Heart left ventricle (tissue), 16 donors: ENCODE measurements around the gene SELENOO. TPM values are rescaled to one million over a fixed set of nuclear protein-coding genes. Genes with fewer than 3 reads are reported as not detected.

Experiments used
- ATAC-seq, 4 donors: fragments of 200-7000 bp; cut with Tn5 transposase; one replicate each; pipeline ENCODE4 v1.9.1; 2020 to 2022; ENCODE audit warnings: moderate library complexity in 4 of 4, mild to moderate bottlenecking in 3 of 4, moderate number of reproducible peaks in 1 of 4
- DNase-seq, 5 donors: peaks; one replicate each; pipeline ENCODE4 v3.0.0-alpha.2; 2020
- H3K27ac ChIP-seq, 12 donors: fragments of 200-600 bp; sonication (generic) in 4 of 12; one replicate each; pipeline versions ENCODE4 v1.5.0 to v1.8.0; 2016 to 2022; ENCODE audit warnings: mild to moderate bottlenecking in 2 of 12
- H3K27me3 ChIP-seq, 9 donors: fragments of 200-600 bp; sonication (generic) in 2 of 9; one replicate each; pipeline versions ENCODE4 v1.5.1 to v1.8.0; 2016 to 2022; ENCODE audit warnings: mild to moderate bottlenecking in 3 of 9
- H3K36me3 ChIP-seq, 9 donors: fragments of 200-600 bp; sonication (generic) in 2 of 9; one replicate each; pipeline versions ENCODE4 v1.5.0 to v1.8.0; 2018 to 2022; ENCODE audit warnings: mild to moderate bottlenecking in 2 of 9
- H3K4me1 ChIP-seq, 12 donors: fragments of 200-600 bp; sonication (generic) in 4 of 12; one replicate each; pipeline versions ENCODE4 v1.5.0 to v1.8.0; 2016 to 2022; ENCODE audit warnings: mild to moderate bottlenecking in 3 of 12
- H3K4me3 ChIP-seq, 12 donors: fragments of 200-600 bp; sonication (generic) in 4 of 12; one replicate each; pipeline versions ENCODE4 v1.5.0 to v1.8.0; 2017 to 2022; ENCODE audit warnings: mild to moderate bottlenecking in 9 of 12, moderate library complexity in 4 of 12
- H3K9me3 ChIP-seq, 12 donors: fragments of 200-600 bp; sonication (generic) in 4 of 12; one replicate each; pipeline versions ENCODE4 v1.5.0 to v1.8.0; 2016 to 2022; ENCODE audit warnings: mild to moderate bottlenecking in 1 of 12
- POLR2A ChIP-seq, 2 donors: fragments of 450-650 bp; IDR thresholded peaks; one replicate each; pipeline ENCODE4 v1.6.1; 2017; ENCODE audit warnings: antibody characterized with exemption in 2 of 2, mild to moderate bottlenecking in 2 of 2, moderate library complexity in 2 of 2
- WGBS, 4 donors: extraction: QIAGEN DNeasy Blood & Tissue Kit in 2 of 4; methylation state at CpG; one replicate each; pipeline versions ENCODE4 v1.1.5 to v1.1.7; 2013 to 2018; 5-methylcytosine and 5-hydroxymethylcytosine counted together
- intact Hi-C, 10 donors: fragments of 100-400 bp; cut with DNase I; formaldehyde crosslinking; loops; one replicate each; pipeline versions ENCODE4 v1.11.1 to v1.14.2; 2022
- polyA plus RNA-seq, 2 donors: library from polyadenylated mRNA; stranded (reverse); fragments of 200-250 nt; gene quantifications; one replicate each; pipeline ENCODE4 v1.2.3, GENCODE V29; 2013
- total RNA-seq, 9 donors: library from RNA; depleted of rRNA in 2 of 9; stranded (reverse); fragments of >200 nt in 2 of 9; fragmentation: NEBNext Ultra II Directional in 3 of 9; extraction: Animal tissue kit (Norgen Biotek cat#: 25700) in 3 of 9; gene quantifications; one replicate each; pipeline versions ENCODE4 v1.1.0 to v1.2.4, GENCODE V29; 2016 to 2023
- TF ChIP-seq, protein P1 (sequence below), 12 donors: fragments of 200-600 bp; sonication (generic) in 4 of 12; IDR thresholded peaks; one replicate each; pipeline versions ENCODE4 v1.5.0 to v1.8.0; 2018 to 2022; ENCODE audit warnings: antibody characterized with exemption in 12 of 12, mild to moderate bottlenecking in 5 of 12
- donor health status: ischemic (EF 13 %, LVEDD 7.1; RV severe dilation, severe dysfunction).
- donor health status: healthy with polysubstance abuse.
- donor health status: DM: no; HTN: yes; CAD: no.
- donor health status: DM: no; HTN: no; CAD: no.
- donor health status: ischemic (EF 25% LVEDD 6.9; RV normal size, moderate dysfunction).
- donor health status: ischemic (EF 25% LVEDD 5.7; RV mildly dilated, moderate dysfunction).
- donor health status: healthy.
- donor health status: DM: yes; HTN: yes; CAD: no.
- donor health status: ischemic (EF 35%, LVEDD 5.7; RV mildly dilated, moderate dysfunction).
- donor health status: nonischemic (EF 11% LVEDD 7.7; RV severe dilation, severe dysfunction).
- donor health status: DM: yes; HTN: yes; CAD: no.
- donor health status: PGD.
- donor health status: ischemic (EF 29% LVEDD 5.4; RV normal size, mild dysfunction).
- donor health status: nonischemic (EF 23%, LVEDD 6.1; RV moderate dilation, normal function).

The SELENOO gene
- total and polyA plus RNA-seq, 11 donors: 10.4 to 23.8 (median 15.4) TPM

DNA sequence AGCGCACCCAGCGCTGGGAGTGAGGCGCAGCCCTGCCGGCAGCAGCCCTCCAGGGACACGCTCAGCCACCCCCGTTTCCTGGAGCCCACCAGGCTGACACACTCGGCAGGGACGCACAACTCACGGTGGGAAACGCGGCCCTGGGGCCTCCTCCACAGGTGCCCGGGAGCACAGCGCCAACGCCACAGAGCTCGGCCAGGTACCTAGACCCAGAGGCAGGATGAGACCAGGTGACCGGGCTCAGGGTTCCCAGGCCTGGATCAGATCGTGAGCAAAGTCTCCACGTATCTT is 26.0 kb downstream of the SELENOO start:
- no peaks in the 10 kb centered on the region for H3K4me1 ChIP-seq
- 87 to 94% (median 91%) methylated on average over 9 to 18 of the region's 18 CpGs for WGBS, 4 donors
- no peak overlapping the region for H3K4me3 ChIP-seq
- TF ChIP-seq, protein P1, sequence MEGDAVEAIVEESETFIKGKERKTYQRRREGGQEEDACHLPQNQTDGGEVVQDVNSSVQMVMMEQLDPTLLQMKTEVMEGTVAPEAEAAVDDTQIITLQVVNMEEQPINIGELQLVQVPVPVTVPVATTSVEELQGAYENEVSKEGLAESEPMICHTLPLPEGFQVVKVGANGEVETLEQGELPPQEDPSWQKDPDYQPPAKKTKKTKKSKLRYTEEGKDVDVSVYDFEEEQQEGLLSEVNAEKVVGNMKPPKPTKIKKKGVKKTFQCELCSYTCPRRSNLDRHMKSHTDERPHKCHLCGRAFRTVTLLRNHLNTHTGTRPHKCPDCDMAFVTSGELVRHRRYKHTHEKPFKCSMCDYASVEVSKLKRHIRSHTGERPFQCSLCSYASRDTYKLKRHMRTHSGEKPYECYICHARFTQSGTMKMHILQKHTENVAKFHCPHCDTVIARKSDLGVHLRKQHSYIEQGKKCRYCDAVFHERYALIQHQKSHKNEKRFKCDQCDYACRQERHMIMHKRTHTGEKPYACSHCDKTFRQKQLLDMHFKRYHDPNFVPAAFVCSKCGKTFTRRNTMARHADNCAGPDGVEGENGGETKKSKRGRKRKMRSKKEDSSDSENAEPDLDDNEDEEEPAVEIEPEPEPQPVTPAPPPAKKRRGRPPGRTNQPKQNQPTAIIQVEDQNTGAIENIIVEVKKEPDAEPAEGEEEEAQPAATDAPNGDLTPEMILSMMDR (IDR thresholded peaks at IDR 0.05): no peak
- TF ChIP-seq POLR2A (IDR thresholded peaks at IDR 0.05): no peak
- no peaks in the 10 kb centered on the region for H3K27me3 ChIP-seq
- H3K36me3 ChIP-seq: peaks cover 0 to 82% (median 71%) of the 10 kb centered on the region in 9 donors
- ATAC-seq (no peak), DNase-seq (no peak)
- intact Hi-C loops: loop anchor here in 1 of 10 donors (10.0 kb wide), 1 partner anchor 238 kb away; no protein-coding TSS in a partner anchor
- no peak overlapping the region for H3K27ac ChIP-seq
- no peaks in the 10 kb centered on the region for H3K9me3 ChIP-seq

DNA sequence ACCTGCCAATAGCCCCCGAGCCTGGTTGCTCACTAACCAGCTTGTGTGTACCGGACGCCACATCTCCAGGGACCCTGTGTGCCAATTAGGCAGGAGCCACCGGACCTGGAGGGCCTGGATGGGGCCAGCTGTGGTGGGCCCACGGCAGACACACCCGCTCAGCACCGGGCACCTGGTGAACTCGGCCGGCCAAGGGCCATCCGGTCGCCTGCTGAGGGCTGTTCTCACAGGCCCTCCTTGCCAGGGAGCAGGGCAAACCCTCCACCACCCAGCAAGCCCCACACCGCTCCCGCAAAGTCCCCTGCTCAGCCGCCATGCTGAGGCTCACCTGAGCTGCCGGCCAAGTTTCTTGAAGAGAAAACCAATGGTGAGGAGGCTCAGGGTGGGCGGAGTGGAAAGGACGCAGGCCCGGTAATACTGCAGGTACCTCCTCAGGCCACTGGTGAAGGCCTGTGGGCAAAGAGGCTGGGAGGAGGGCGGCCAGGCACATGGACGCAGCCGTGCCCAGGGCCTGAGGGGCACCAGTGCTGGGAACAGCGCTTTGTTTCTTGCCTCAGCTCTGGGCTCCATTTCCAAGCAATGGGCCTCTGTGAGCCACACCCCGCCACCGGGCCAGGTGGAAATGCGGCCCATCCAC is 26.9 kb downstream of the SELENOO start:
- 93 to 98% (median 96%) methylated on average over 20 to 25 of the region's 25 CpGs for WGBS, 4 donors
- intact Hi-C loops: loop anchor here in 1 of 10 donors (10.0 kb wide), 1 partner anchor 237 kb away; no protein-coding TSS in a partner anchor
- Histone ChIP-seq H3K27ac (no peak overlapping the region), H3K4me3 (no peak overlapping the region), H3K36me3 (peaks cover 0 to 82% (median 69%) of the 10 kb centered on the region in 9 donors), H3K4me1 (no peaks in the 10 kb centered on the region), H3K9me3 (no peaks in the 10 kb centered on the region), H3K27me3 (no peaks in the 10 kb centered on the region)
- TF ChIP-seq, protein P1 (IDR thresholded peaks at IDR 0.05): no peak
- no peak for TF ChIP-seq POLR2A (IDR thresholded peaks at IDR 0.05)
- DNase-seq (no peak), ATAC-seq (no peak)

DNA sequence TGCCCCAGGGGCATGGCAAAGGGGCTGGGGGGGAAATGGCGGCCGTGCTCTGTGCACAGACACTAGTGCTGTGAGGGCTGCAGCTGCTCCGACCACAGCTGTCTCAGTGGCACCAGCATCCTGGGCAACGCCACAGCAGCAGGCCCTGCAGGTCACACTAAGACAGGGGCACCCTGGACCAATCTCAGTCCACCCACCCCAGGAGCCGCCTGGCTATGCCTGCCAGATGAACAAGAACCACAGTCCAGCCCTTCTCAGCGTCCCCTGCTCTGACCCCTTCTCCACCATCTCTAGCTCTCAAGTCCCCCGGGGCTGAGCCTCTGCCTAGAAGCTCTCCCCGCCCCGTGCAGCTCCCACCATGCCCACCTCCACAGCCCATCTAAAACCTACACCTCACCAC is 27.6 kb downstream of the SELENOO start:
- no peak overlapping the region for H3K4me3 ChIP-seq
- intact Hi-C loops: loop anchor here in 1 of 10 donors (10.0 kb wide), 1 partner anchor 236 kb away; no protein-coding TSS in a partner anchor
- H3K4me1 ChIP-seq: no peaks in the 10 kb centered on the region
- WGBS, 4 donors: 93 to 98% (median 97%) methylated on average over 6 to 9 of the region's 9 CpGs
- H3K27me3 ChIP-seq: no peaks in the 10 kb centered on the region
- no peak for ATAC-seq
- peaks cover 0 to 81% (median 69%) of the 10 kb centered on the region in 9 donors for H3K36me3 ChIP-seq
- DNase-seq: no peak
- no peak overlapping the region for H3K27ac ChIP-seq
- H3K9me3 ChIP-seq: no peaks in the 10 kb centered on the region
- TF ChIP-seq, protein P1 (IDR thresholded peaks at IDR 0.05): no peak
- no peak for TF ChIP-seq POLR2A (IDR thresholded peaks at IDR 0.05)

DNA sequence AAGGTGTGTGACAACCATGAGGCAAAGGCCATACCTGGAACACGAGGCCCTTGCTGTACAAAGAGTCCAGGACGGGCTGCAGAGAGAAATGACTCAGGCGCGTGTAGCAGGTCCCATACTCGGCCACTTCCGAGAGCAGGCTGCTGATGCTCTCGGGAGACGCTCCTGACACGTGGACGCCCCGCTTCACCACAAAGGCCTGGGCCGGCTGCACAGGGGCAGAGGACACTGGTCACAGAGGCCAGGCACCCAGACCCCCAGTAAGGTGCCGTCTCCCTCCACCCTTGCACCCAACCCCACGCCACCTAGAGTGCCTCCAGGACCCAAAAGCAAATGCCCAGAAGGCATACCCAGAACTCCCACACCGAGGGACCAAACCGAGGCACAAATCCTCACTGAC is 28.6 kb downstream of the SELENOO start:
- H3K4me1 ChIP-seq: no peaks in the 10 kb centered on the region
- H3K4me3 ChIP-seq: no peak overlapping the region
- TF ChIP-seq POLR2A (IDR thresholded peaks at IDR 0.05): no peak
- TF ChIP-seq, protein P1 (IDR thresholded peaks at IDR 0.05): no peak
- H3K27me3 ChIP-seq: no peaks in the 10 kb centered on the region
- H3K9me3 ChIP-seq: no peaks in the 10 kb centered on the region
- no peak overlapping the region for H3K27ac ChIP-seq
- H3K36me3 ChIP-seq: peaks cover 0 to 74% (median 59%) of the 10 kb centered on the region in 9 donors
- ATAC-seq (no peak), DNase-seq (no peak)
- 96 to 99% (median 96%) methylated on average over 12 to 16 of the region's 16 CpGs for WGBS, 4 donors
- intact Hi-C loops: loop anchor here in 1 of 10 donors (10.0 kb wide), 1 partner anchor 235 kb away; no protein-coding TSS in a partner anchor
